ENCODE results near the gene KIF5B. TPM values are rescaled to one million over a fixed set of nuclear protein-coding genes. Genes with fewer than 3 reads are reported as not detected.
"Not testable (repeated sequence)": the region's sequence is repeated elsewhere in the genome, so short reads cannot be mapped to it uniquely, and the experiment has no call there.

The KIF5B gene
- total RNA-seq, 4 donors from 2014 or later, result 80.2 to 116 (median 100) TPM

DNA sequence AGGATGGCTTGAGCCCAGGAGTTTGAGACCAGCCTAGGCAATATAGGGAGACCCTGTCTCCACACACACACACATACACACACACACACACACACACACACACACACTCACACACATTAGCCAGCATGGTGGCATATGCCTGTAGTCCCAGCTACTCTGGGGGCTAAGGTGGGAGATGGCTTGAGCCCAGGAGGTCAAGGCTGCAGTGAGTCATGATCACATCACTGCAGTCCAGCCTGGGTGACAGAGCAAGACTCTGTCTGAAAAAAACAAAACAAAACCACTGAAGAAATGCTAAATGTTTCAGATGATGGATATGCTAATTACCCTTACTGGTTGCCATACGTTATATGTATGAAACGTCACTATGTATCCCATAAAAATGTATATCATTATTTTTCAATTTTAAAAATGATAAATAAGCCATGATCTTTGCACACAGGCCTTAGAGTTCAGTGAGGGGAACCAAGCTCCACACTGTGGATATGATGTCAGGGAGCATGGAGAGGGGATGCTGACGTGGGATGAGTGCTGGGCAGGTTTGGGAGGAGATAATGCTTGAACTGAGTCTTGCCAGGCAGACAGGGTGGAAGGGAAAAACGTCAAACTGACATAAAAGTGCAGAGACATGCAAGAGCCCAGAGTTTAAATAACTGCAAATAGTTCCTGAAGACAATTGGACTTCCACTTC, 81.6 kb downstream of the KIF5B start:
- TF ChIP-seq CTCF (IDR thresholded peaks at IDR 0.05), result no peak
- no peak for TF ChIP-seq POLR2A (IDR thresholded peaks at IDR 0.05)
- intact Hi-C loops (cut with DNase I; ENCODE audit: low total_unique reads), result no loop called here

GRCh38 chr10:31972519-31973041, 83.6 kb downstream of the KIF5B start:
- intact Hi-C loops (cut with DNase I; ENCODE audit: low total_unique reads), result no loop called here
- no peak overlapping the region for H3K4me3 ChIP-seq (ENCODE audit: low read depth, poor library complexity, severe bottlenecking)
- no peak for TF ChIP-seq CTCF (IDR thresholded peaks at IDR 0.05)
- no peak for TF ChIP-seq POLR2A (IDR thresholded peaks at IDR 0.05)
- DNase-seq (ENCODE audit: low spot score in 2 of 2), result no peak
- WGBS, 2 donors, result 95 to 97% methylated on average over 9 of the region's 9 CpGs

More for the DNA sequence above, 81.6 kb downstream of the KIF5B start:
- no peak for DNase-seq (ENCODE audit: low spot score in 2 of 2)
- no peak overlapping the region for H3K4me3 ChIP-seq (ENCODE audit: low read depth, poor library complexity, severe bottlenecking)
- WGBS, 2 donors, result 86 to 87% methylated on average over 4 of the region's 4 CpGs

DNA sequence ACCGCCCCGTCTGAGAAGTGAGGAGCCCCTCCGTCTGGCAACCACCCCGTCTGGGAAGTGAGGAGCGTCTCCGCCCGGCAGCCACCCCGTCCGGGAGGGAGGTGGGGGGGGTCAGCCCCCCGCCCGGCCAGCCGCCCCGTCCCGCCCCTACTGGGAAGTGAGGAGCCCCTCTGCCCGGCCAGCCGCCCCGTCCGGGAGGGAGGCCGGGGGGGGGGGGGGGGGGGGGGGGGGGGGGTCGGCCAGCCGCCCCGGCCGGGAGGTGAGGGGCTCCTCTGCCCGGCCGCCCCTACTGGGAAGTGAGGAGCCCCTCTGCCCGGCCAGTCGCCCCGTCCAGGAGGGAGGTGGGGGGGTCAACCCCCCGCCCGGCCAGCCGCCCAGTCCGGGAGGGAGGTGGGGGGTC, 86.4 kb downstream of the KIF5B start:
- DNase-seq (ENCODE audit: low spot score in 2 of 2); H3K4me3 ChIP-seq (ENCODE audit: low read depth, poor library complexity, severe bottlenecking); intact Hi-C loops (cut with DNase I; ENCODE audit: low total_unique reads): not testable (repeated sequence)
- WGBS, 2 donors, result no CpG with 5 or more reads among the region's 32 CpGs

DNA sequence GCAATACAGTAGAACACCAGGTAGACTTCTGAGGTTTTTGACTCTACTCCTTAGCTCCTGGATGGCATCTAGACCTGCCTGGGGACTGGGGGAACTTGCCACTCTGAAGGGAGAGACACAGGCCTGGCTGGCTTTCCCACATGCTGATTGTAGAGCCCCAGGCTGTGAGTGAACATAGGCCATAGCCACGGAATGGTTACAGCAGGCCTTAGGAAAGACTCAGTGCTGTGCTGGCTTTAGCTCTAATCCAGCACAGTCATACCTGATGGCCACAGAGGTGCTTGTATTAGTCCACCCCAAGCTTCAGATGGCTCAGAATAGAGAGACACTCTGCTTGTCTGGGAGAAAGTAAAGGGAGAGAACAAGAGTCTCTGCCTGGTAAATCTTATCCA, 92.6 kb downstream of the KIF5B start:
- intact Hi-C loops (cut with DNase I; ENCODE audit: low total_unique reads), result no loop called here
- WGBS, 2 donors, result 64 to 80% methylated on average over 1 of the region's 1 CpG
- TF ChIP-seq CTCF (IDR thresholded peaks at IDR 0.05) (no peak), POLR2A (IDR thresholded peaks at IDR 0.05) (no peak)
- no peak overlapping the region for H3K4me3 ChIP-seq (ENCODE audit: low read depth, poor library complexity, severe bottlenecking)
- no peak for DNase-seq (ENCODE audit: low spot score in 2 of 2)

- intact Hi-C loops (cut with DNase I; ENCODE audit: low total_unique reads), result no loop called here
- DNase-seq (ENCODE audit: low spot score in 2 of 2), result no peak
Measured at GRCh38 chr10:31962826-31963588, 93.2 kb downstream of the KIF5B start.

More at GRCh38 chr10:31962826-31963588, 93.2 kb downstream of the KIF5B start:
- no peak for TF ChIP-seq POLR2A (IDR thresholded peaks at IDR 0.05)
- TF ChIP-seq CTCF (IDR thresholded peaks at IDR 0.05), result no peak
- no peak overlapping the region for H3K4me3 ChIP-seq (ENCODE audit: low read depth, poor library complexity, severe bottlenecking)
- WGBS, 2 donors, result 86 to 89% methylated on average over 4 of the region's 4 CpGs

Data from lower leg skin (tissue), 4 donors.